Measurements from ENCODE around the gene DNER.

DNER gene

GRCh38 chr2:229348128-229348527, 366.2 kb downstream of the DNER start:
- no peaks in the 10 kb centered on the region for H4K20me1 ChIP-seq (ENCODE audit: insufficient read depth, low read length)
- H3K36me3 ChIP-seq (replicated peaks; ENCODE audit: low read depth, low read length): peaks cover 2% of the 10 kb centered on the region

DNA sequence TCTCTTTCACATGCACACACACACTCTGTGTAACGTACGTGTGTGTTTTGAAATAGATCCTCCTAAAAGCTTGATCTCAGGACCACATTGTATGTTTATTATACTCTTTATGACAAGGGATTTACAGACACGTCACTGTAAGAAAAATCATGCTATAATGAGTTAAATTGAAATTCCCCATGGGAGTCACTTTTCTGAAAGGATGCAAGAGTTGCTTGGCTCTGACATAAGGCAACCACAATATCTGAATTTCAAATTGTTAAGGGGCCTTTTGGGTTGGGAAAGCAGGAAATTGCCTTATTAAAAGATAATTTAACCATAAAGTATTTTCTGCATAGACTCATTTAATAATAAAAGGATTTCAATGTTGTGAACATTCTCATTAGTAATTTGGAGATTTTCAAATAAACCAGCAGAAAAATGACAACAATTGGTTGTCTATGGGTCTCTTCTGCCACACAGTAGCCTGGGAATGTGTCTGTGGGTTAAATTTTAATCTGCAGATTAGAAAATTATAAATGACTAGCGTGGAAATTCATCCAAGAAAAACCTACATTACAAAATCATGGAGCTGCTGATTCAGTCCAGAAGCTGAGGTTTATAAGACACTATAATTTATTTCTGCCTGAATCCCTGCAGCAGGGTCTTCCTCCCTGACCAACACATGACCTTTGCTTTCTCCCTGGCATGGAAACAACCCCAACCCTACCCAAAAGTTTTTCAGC, 367.4 kb downstream of the DNER start:
- H3K27ac ChIP-seq (ENCODE audit: low read length): no peak overlapping the region
- TF ChIP-seq, protein P1, sequence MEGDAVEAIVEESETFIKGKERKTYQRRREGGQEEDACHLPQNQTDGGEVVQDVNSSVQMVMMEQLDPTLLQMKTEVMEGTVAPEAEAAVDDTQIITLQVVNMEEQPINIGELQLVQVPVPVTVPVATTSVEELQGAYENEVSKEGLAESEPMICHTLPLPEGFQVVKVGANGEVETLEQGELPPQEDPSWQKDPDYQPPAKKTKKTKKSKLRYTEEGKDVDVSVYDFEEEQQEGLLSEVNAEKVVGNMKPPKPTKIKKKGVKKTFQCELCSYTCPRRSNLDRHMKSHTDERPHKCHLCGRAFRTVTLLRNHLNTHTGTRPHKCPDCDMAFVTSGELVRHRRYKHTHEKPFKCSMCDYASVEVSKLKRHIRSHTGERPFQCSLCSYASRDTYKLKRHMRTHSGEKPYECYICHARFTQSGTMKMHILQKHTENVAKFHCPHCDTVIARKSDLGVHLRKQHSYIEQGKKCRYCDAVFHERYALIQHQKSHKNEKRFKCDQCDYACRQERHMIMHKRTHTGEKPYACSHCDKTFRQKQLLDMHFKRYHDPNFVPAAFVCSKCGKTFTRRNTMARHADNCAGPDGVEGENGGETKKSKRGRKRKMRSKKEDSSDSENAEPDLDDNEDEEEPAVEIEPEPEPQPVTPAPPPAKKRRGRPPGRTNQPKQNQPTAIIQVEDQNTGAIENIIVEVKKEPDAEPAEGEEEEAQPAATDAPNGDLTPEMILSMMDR (IDR thresholded peaks at IDR 0.05; ENCODE audit: low read depth, low read length): no peak
- TF ChIP-seq EZH2phosphoT487 (IDR thresholded peaks at IDR 0.05; ENCODE audit: low read depth): no peak
- no peak overlapping the region for H3K4me3 ChIP-seq (ENCODE audit: low read length)
- H3K9me3 ChIP-seq (ENCODE audit: insufficient read depth, low read length): peaks cover 11% of the 10 kb centered on the region
- no peak overlapping the region for H3K4me2 ChIP-seq (ENCODE audit: low read length)
- H2AFZ ChIP-seq (ENCODE audit: low read depth, low read length): no peak overlapping the region
- no peaks in the 10 kb centered on the region for H4K20me1 ChIP-seq (ENCODE audit: insufficient read depth, low read length)
- H3K36me3 ChIP-seq (replicated peaks; ENCODE audit: low read depth, low read length): peaks cover 2% of the 10 kb centered on the region
- H3K27me3 ChIP-seq (ENCODE audit: low read depth, low read length): no peaks in the 10 kb centered on the region
- no peak overlapping the region for H3K9ac ChIP-seq (ENCODE audit: low read length)
- H3K4me1 ChIP-seq (ENCODE audit: low read length): peaks cover 10% of the 10 kb centered on the region
- no peaks in the 10 kb centered on the region for H3K79me2 ChIP-seq (ENCODE audit: low read length)

More at GRCh38 chr2:229348128-229348527, 366.2 kb downstream of the DNER start:
- no peak overlapping the region for H3K4me3 ChIP-seq (ENCODE audit: low read length)
- TF ChIP-seq EZH2phosphoT487 (IDR thresholded peaks at IDR 0.05; ENCODE audit: low read depth): no peak
- TF ChIP-seq, protein P1 (IDR thresholded peaks at IDR 0.05; ENCODE audit: low read depth, low read length): no peak
- H3K9me3 ChIP-seq (ENCODE audit: insufficient read depth, low read length): peaks cover 11% of the 10 kb centered on the region
- H3K79me2 ChIP-seq (ENCODE audit: low read length): no peaks in the 10 kb centered on the region
- H3K27me3 ChIP-seq (ENCODE audit: low read depth, low read length): no peaks in the 10 kb centered on the region
- no peak overlapping the region for H3K27ac ChIP-seq (ENCODE audit: low read length)
- no peak overlapping the region for H3K4me2 ChIP-seq (ENCODE audit: low read length)
- H3K4me1 ChIP-seq (ENCODE audit: low read length): no peaks in the 10 kb centered on the region; the same call in 1 of the 2 replicates
- no peak overlapping the region for H2AFZ ChIP-seq (ENCODE audit: low read depth, low read length)
- H3K9ac ChIP-seq (ENCODE audit: low read length): no peak overlapping the region

- peaks cover 2% of the 10 kb centered on the region for H3K36me3 ChIP-seq (replicated peaks; ENCODE audit: low read depth, low read length)
- peaks cover 13% of the 10 kb centered on the region for H3K4me1 ChIP-seq (ENCODE audit: low read length)
- TF ChIP-seq, protein P1 (IDR thresholded peaks at IDR 0.05; ENCODE audit: low read depth, low read length): no peak
- TF ChIP-seq EZH2phosphoT487 (IDR thresholded peaks at IDR 0.05; ENCODE audit: low read depth): no peak
- H2AFZ ChIP-seq (ENCODE audit: low read depth, low read length): no peak overlapping the region
- H3K4me3 ChIP-seq (ENCODE audit: low read length): no peak overlapping the region
- H3K27me3 ChIP-seq (ENCODE audit: low read depth, low read length): no peaks in the 10 kb centered on the region
- peaks cover 11% of the 10 kb centered on the region for H3K9me3 ChIP-seq (ENCODE audit: insufficient read depth, low read length)
- H3K9ac ChIP-seq (ENCODE audit: low read length): no peak overlapping the region
- no peaks in the 10 kb centered on the region for H3K79me2 ChIP-seq (ENCODE audit: low read length)
- H3K4me2 ChIP-seq (ENCODE audit: low read length): no peak overlapping the region
- H3K27ac ChIP-seq (ENCODE audit: low read length): no peak overlapping the region
- no peaks in the 10 kb centered on the region for H4K20me1 ChIP-seq (ENCODE audit: insufficient read depth, low read length)
Measured at GRCh38 chr2:229344955-229345354, 369.4 kb downstream of the DNER start.

- Histone ChIP-seq H3K4me1 (ENCODE audit: low read length) (peaks cover 13% of the 10 kb centered on the region), H3K79me2 (ENCODE audit: low read length) (no peaks in the 10 kb centered on the region), H3K27me3 (ENCODE audit: low read depth, low read length) (no peaks in the 10 kb centered on the region), H3K27ac (ENCODE audit: low read length) (no peak overlapping the region), H3K36me3 (replicated peaks; ENCODE audit: low read depth, low read length) (no peaks in the 10 kb centered on the region), H3K9me3 (ENCODE audit: insufficient read depth, low read length) (peaks cover 10% of the 10 kb centered on the region), H4K20me1 (ENCODE audit: insufficient read depth, low read length) (no peaks in the 10 kb centered on the region), H3K4me3 (ENCODE audit: low read length) (no peak overlapping the region), H3K4me2 (ENCODE audit: low read length) (no peak overlapping the region), H3K9ac (ENCODE audit: low read length) (no peak overlapping the region), H2AFZ (ENCODE audit: low read depth, low read length) (no peak overlapping the region)
- TF ChIP-seq, protein P1 (IDR thresholded peaks at IDR 0.05; ENCODE audit: low read depth, low read length): no peak
- TF ChIP-seq EZH2phosphoT487 (IDR thresholded peaks at IDR 0.05; ENCODE audit: low read depth): no peak
Measured at GRCh38 chr2:229344151-229344551, 370.2 kb downstream of the DNER start.

Data from OCI-LY3 (cell line).